Measurements from ENCODE around the gene NEGR1. TPM values are rescaled to one million over a fixed set of nuclear protein-coding genes. Genes with fewer than 3 reads are reported as not detected.

Gene NEGR1
- total RNA-seq, 1 donor from 2014 or later = 4.0 TPM

GRCh38 chr1:71557138-71557537 is 725.2 kb downstream of the NEGR1 start:
- no peak for TF ChIP-seq CTCF (IDR thresholded peaks at IDR 0.05; ENCODE audit: insufficient read depth, low read length, poor library complexity, severe bottlenecking)
- Histone ChIP-seq H3K27me3 (ENCODE audit: control insufficient read depth, insufficient read depth, low read length) (no peaks in the 10 kb centered on the region), H3K4me3 (ENCODE audit: low read depth, low read length) (no peak overlapping the region), H3K36me3 (ENCODE audit: control insufficient read depth, insufficient read depth, low read length) (no peaks in the 10 kb centered on the region)
- no peak for DNase-seq (ENCODE audit: low read depth)

GRCh38 chr1:71548398-71548890 is 733.9 kb downstream of the NEGR1 start:
- H3K27me3 ChIP-seq (ENCODE audit: control insufficient read depth, insufficient read depth, low read length) = no peaks in the 10 kb centered on the region
- no peak for DNase-seq (ENCODE audit: low read depth)
- H3K4me3 ChIP-seq (ENCODE audit: low read depth, low read length) = no peak overlapping the region
- no peak for TF ChIP-seq CTCF (IDR thresholded peaks at IDR 0.05; ENCODE audit: insufficient read depth, low read length, poor library complexity, severe bottlenecking)
- H3K36me3 ChIP-seq (ENCODE audit: control insufficient read depth, insufficient read depth, low read length) = no peaks in the 10 kb centered on the region

- Histone ChIP-seq H3K4me3 (ENCODE audit: low read depth, low read length) (no peak overlapping the region), H3K36me3 (ENCODE audit: control insufficient read depth, insufficient read depth, low read length) (no peaks in the 10 kb centered on the region), H3K27me3 (ENCODE audit: control insufficient read depth, insufficient read depth, low read length) (no peaks in the 10 kb centered on the region)
- no peak for DNase-seq (ENCODE audit: low read depth)
- TF ChIP-seq CTCF (IDR thresholded peaks at IDR 0.05; ENCODE audit: insufficient read depth, low read length, poor library complexity, severe bottlenecking) = no peak
Measured at GRCh38 chr1:71542155-71542554, 740.2 kb downstream of the NEGR1 start.

GRCh38 chr1:71533950-71534349 is 748.4 kb downstream of the NEGR1 start:
- no peaks in the 10 kb centered on the region for H3K27me3 ChIP-seq (ENCODE audit: control insufficient read depth, insufficient read depth, low read length)
- no peak for TF ChIP-seq CTCF (IDR thresholded peaks at IDR 0.05; ENCODE audit: insufficient read depth, low read length, poor library complexity, severe bottlenecking)
- no peaks in the 10 kb centered on the region for H3K36me3 ChIP-seq (ENCODE audit: control insufficient read depth, insufficient read depth, low read length)
- no peak overlapping the region for H3K4me3 ChIP-seq (ENCODE audit: low read depth, low read length)
- DNase-seq (ENCODE audit: low read depth) = no peak

- H3K36me3 ChIP-seq (ENCODE audit: control insufficient read depth, insufficient read depth, low read length) = no peaks in the 10 kb centered on the region
- DNase-seq (ENCODE audit: low read depth) = no peak
- TF ChIP-seq CTCF (IDR thresholded peaks at IDR 0.05; ENCODE audit: insufficient read depth, low read length, poor library complexity, severe bottlenecking) = no peak
- H3K4me3 ChIP-seq (ENCODE audit: low read depth, low read length) = no peak overlapping the region
- no peaks in the 10 kb centered on the region for H3K27me3 ChIP-seq (ENCODE audit: control insufficient read depth, insufficient read depth, low read length)
Measured at GRCh38 chr1:71532343-71532742, 750.0 kb downstream of the NEGR1 start.

- DNase-seq (ENCODE audit: low read depth) = no peak
- Histone ChIP-seq H3K4me3 (ENCODE audit: low read depth, low read length) (no peak overlapping the region), H3K36me3 (ENCODE audit: control insufficient read depth, insufficient read depth, low read length) (no peaks in the 10 kb centered on the region), H3K27me3 (ENCODE audit: control insufficient read depth, insufficient read depth, low read length) (no peaks in the 10 kb centered on the region)
- TF ChIP-seq CTCF (IDR thresholded peaks at IDR 0.05; ENCODE audit: insufficient read depth, low read length, poor library complexity, severe bottlenecking) = no peak
Measured at GRCh38 chr1:71526824-71527223, 755.5 kb downstream of the NEGR1 start.
